Dedifferentiated amniotic fluid mesenchymal stem cell (primary cell): ENCODE results near the gene LRRC30.
"Not testable (repeated sequence)": the region's sequence is repeated elsewhere in the genome, so short reads cannot be mapped to it uniquely, and the experiment has no call there.

ENCODE experiments used
- DNase-seq: peaks from one replicate; pipeline ENCODE4 v3.0.0-alpha.2; 2016; ENCODE audit errors: extremely low spot score

LRRC30 gene

DNA sequence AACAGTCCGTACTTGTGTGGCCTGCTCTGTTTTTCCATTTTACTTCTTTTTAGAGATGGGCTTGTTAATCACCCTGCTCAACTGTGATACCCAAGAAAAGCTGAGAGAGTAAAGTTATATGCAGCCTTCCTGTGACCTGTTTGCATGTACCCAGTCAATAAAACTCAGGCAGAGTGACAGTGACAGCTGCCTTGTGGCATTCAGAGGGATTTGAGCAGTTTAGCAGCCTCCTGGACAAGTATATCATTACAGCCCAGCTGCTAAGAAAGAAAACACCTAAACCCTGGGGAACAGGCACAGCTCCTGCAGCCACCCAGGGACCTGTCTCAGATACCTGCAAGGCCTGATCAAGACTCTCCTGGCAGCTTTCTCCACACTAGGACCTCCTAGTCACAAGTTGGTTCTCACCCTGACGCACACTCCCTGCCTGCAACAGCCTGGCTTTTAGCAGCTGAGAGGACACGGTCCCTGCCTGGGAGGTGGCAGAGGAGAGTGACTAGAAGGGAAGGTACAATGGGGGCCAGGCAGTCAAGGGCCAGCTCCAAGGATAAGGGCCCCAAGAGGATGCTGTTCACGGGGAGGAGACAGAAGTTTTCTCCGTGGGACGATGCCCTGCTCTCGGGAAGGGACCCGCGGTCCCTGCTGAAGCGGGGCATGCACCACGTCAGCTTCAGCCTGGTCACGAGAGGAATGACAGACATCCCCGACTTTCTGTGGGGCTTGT is at the start of gene LRRC30:
TSS of gene LRRC30 (plus strand) at position 464 of the 724 bp plus-strand sequence. CDS start at position 514, 50 bp downstream.
- DNase-seq: no peak

DNA sequence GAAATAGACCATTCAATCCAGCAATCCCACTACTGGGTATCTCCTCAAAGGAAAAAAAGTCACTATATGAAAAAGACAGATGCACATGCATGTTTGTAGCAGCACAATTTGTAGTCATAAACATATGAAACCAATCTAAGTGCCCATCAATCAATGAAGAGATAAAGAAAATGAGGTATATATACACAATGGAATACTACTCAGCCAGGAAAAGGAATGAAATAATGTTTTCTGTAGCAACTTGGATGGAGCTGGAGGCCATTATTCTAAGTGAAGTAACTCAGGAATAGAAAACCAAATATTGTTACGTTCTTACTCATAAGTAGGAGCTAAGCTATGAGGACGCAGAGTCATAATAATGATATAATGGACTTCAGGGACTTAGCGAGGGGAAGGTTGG is 45.2 kb upstream of the LRRC30 start:
- DNase-seq: no peak

DNA sequence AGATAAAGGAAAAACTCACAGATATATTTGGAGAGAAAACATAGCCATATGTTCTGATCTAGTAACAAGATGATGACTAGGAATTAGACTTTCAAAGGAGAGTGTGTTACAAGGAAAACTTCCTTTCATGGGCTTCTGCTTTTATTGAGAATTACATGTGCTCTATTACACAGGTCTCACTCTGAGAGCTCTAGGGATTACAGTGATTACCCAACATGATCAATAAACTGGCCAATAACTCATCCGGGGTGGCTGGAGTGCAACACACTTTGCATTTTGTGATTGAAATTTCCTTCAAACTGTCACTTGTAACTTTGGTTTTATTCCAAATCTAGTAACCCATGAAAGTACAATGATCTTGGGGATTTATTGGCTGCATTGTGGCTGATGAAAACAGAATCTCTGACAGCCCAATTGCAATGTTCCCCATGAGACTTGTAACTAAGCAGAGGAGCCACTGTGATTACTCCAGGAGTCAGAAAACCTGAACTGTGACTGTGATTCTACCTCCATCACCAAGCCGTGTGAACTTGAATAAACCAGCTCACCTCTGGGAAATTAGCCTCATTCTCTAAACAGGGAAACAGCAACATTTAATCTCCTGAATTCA is 40.2 kb upstream of the LRRC30 start:
- DNase-seq: no peak

DNA sequence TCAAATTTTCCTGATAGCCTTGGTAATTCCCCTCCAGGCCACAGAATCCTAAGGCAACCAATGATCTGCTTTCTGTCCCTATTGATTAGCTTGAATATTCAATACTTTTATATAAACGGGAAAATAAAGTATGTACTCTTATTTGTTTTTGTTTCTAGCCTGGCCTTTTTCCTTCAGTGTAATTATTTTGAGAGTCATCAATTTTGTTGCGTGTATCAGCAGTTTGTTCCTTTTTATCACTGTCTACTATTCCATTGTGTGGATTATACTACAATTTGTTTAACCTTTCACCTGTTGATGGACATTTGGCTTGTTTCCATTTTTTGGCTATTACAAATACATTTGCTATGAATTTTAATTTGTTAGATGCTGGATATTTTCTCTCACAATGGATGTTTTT is 39.2 kb upstream of the LRRC30 start:
- DNase-seq: no peak

DNA sequence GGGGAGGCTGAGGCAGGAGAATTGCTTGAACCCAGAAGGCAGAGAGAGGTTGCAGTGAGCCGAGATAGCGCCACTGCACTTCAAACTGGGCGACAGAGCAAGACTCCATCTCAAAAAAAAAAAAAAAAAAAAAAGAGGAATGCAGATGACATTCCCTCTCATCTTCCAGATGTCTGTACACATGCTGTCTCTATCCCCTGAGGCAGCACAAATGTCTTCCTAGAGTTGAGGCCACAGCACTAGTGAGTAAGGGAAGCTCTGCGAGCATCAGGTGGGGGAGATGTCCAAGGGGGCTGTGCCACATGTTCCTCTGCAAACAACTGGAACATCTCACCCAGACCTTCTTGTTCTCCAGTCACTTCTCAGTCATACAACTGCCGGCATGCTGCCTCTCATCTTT is 35.6 kb upstream of the LRRC30 start:
- no peak for DNase-seq

DNA sequence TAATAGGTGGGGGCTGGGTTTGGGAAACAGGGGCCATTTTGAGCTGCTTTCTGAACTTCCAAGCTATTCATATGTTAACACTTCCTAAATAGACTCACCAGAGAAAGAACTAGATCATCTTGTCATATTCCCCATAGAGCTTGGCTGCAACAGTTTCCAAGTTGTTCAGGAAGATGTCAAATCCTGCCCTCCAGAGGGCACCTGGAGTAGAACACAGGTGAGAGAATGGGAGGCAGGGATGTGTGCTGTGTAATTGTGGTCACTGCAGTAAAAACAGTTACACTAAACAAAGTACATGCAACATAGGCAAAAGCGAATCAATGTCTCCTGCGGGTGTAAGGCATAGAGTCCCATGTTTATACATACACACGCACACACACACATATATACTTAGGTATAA is 34.5 kb upstream of the LRRC30 start:
- no peak for DNase-seq

DNA sequence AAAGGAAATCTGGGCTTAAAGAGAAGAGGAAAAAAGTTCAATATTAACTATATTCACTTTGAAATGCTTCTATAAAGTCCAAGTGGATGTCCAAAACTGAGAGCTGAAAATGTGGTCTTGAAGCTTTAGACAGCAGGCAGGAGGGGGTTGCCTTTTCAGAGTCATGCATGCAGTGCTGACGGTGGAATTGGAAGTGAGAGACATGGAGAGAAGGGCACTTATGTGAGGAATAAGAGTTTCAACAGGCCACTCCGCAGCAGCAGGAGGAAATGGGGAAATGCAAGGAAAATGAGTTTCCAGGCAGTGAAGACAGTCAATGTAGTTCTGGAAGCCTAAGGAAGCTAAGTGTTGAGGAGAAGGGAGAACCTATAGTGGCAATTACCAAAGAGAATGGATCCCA is 33.0 kb upstream of the LRRC30 start:
- DNase-seq: no peak

DNA sequence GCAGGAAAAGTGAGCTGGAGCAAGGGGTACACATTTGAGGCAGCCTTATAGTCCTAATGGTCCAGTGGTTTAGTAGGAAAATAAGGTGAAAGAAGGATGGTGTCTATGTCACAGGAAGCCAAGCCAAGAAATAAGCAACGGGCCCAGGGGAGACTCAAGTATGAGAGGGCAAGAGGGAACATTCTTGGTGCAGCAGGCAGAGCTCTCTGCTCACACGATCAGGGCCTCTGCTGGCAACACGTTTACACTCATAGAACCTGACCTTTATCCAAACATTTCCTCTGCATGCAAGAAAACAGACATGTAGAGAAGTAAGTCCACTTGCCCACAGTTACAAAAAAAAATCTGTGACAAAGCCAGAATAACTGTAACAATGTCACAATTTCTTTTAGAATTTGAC is 32.6 kb upstream of the LRRC30 start:
- no peak for DNase-seq

DNA sequence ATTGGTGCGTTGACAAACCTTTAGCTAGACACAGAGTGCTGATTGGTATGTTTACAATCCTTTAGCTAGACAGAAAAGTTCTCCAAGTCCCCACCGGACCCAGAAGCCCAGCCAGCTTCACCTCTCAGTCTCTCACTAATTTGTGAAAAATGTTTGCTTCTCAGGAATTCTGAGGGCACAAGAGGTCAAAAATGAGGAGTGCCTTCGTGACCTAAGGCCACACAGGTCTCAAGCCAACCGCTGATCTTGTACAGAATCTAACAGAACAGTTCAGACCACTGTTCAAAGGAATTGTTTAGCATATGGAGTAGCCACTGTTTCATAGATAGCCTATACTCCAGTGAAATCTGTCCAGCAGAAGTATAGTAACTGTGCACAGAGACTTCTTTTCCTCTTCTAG is 29.8 kb upstream of the LRRC30 start:
- DNase-seq: no peak

DNA sequence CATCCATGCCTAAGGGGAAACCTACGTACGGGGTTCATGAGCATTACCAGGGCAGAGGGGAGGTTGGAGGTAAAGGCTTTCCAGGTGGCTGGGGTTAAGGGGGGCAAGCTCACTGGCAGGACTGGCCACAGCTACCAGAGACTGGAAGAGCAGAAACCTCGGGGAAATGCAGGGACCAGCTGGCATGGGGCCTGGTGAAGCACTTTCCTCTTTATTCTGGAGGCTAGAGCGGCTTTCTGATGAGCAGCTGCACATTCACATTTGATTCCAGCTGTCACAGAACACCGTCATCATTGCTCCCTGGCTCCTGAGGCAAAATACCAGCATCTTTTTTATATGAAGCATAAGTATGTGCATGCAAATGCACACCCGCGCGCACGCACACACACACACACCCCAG is 28.7 kb upstream of the LRRC30 start:
- no peak for DNase-seq

DNA sequence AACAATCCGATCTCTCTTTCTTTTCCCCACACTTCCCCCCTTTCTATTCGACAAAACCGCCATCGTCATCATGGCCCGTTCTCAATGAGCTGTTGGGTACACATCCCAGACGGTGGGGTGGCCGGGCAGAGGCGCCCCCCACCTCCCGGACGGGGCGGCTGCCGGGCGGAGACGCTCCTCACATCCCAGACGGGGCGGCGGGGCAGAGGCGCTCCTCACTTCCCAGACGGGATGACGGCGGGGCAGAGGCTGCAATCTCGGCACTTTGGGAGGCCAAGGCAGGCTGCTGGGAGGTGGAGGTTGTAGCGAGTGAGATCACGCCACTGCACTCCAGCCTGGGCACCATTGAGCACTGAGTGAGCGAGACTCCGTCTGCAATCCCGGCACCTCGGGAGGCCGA is 27.3 kb upstream of the LRRC30 start:
- DNase-seq: not testable (repeated sequence)

DNA sequence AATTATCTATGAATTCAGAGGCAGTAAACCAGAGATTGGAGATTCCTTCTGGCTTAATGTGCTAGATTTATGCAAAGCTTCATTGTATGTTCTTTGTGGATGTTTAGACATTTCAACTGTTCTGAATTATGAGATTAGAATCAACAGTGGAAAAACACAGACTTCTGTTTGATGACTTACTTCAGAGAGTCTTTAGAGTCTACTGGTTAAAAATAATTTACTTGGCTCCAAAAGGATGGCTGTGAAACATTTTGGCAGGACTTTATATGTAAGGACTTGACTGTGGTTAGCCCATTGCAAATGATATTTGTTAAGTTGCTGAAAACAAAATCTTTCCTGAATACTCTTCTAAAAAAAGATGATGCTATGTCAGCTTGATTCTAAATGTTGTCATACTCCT is 25.5 kb upstream of the LRRC30 start:
- DNase-seq: peak; percentile 23

DNA sequence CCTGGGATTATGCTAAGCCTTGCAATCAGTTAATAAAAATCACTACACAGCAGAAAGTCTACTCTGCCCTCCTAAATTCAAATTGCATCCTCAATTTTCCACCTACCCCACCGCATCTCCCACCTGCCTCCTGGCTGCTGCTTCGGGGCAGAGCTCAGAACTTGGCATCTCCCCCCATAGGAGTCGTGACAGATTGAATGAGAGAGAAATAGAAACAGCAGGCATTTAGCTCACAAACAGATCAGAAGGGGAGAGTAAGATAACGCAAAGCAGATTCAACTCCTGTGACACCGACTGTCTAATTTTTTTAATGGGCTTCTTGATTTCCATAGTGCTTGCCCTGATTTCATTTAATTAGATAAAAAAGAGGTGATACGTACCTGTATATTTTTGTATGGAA is 24.7 kb upstream of the LRRC30 start:
- no peak for DNase-seq

DNA sequence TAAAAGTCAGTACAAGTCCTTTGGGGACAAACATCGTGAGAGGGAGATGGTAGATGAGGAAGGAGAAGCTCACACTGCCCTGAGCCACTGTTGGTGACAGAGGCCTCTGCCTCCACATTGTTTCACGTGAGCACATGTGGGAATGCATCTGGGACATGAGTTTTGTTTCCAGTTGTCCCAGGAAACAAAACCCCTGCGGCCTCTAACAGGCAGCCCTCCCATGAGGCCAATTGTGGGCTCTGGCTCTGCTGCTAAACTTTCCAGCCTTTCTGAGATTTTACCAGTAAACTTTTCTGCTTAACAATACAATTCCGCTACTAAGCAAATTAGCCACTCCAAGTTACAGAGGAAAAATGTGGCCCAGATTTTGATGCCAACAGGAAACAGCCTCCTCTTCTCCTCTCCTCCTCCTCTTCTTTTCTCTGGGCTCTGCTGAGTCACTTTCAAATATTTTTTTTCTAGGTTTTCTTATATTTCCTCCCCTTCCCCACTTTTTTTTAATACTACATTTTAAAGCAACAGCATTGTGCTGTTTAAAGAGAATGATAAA is 23.4 kb upstream of the LRRC30 start:
- no peak for DNase-seq

DNA sequence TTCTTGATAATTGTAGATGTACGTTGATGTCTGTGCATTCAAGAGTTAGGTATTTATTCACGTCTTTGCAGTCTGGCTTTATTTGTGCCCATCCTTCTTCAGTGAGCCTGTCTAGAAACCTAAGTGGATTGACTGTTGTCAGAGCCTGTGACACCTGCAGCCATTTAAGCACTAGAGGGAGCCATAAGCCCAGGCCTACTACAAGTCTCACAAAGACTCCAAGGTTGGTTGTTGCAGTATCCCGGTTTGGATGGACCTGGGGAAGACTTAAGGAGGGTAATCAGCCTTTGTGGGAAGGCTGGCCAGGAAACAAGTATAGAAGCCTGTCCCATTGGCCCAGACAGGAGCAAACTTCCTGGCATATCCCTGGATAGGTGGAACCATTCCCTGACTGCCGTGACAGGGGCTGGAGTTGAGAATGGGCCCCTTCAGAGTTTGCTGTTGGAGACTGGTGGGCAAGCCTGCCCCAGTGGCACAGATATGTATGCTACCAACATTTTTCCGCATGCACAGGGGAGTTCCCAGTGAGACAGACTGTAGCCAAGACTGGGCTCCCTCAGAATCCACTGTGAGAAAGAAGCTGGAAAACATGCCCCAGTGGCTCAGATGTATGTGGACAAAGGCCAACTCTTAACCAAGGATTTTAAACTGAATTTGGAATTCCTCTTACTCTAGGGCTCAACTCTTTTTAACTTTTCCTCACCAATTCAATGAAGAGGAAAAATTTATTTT is 9.3 kb upstream of the LRRC30 start:
- DNase-seq: peak; percentile 36

DNA sequence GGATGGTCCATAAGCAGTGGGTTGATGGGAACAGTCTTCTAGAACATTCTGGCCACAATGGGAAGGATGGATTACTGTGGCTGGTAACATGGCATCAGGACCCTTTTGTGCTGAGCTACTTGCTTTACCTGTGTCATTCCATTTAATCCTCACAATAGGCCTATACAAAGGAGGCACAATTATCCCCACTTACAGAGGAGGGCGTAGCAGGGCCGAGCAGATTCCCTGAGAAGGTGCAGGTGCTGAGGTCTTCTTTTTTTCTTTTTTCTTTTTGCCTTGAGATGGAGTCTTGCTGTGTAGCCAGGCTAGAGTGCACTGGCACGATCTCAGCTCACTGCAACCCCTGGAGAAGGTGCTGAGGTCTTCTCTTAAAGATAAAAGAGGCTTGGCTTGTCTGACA is 6.7 kb upstream of the LRRC30 start:
- no peak for DNase-seq

DNA sequence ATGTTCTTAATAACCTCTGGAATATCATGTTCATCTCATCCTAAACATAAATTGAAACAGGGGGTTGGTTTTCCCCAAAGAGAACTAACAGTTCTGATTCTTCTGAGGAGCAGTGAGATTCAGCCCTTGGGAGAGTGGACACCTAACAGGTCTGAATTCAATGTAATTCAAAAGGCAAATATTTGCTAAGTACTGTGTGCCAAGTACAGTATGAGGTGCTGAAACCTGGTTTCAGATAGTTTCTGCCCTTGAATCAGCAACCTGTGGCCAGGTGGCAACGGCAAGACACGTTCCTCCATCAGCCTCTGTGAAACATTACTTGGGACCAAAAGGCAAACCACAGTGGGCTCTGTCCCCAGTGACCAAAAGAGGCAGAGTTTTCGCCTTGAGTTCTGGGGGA is 1.3 kb downstream of the LRRC30 start:
- no peak for DNase-seq

DNA sequence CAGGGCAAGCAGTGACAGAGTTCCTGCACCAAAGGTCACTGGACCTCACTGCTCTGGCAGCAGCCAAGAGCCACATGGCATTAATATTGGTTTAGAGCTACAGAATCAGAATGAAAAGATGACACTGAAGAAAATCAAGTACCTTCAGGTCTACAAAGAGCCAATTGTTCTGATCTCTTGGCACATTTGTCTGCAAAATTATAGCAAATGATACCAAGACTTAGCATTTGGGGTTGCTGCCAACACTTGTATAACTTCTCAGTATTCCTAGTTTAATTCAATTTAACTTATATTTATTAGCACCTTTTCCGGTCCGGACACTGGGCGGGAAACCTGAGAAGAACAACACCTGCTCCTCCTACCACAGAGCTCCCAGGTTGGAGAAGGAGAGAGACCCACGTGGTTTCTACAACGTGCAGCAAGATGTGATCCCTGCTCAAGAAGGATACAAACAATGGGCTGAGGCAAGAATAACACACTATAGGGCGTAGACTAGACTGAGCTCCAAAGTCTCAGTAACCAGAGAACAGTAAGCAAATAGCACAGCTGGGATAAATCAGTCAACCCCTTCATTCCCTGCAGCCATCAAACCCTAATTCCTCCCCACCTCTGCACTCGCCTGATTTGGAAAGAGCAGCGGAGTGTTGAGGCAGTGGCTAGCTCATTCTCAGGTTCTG is 2.4 kb downstream of the LRRC30 start:
- no peak for DNase-seq

DNA sequence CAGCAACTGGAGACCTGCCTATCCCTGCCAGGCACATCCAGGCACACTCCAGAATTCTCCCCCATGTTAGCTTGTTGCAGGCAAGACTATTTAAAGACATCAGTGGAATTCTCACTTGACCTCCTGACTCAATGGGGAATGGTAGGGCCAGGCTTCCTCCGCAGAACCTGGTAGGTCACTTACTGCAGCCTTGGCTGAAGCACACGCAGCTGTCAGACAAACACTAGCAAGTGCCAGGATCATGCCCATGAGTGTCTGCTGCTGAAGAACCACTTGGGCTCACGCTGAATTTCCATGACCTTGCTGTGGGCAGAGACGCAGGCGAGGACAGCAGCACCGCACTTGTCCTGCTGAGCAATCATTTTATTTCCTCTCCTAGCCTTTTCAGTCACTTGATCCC is 3.2 kb downstream of the LRRC30 start:
- no peak for DNase-seq

DNA sequence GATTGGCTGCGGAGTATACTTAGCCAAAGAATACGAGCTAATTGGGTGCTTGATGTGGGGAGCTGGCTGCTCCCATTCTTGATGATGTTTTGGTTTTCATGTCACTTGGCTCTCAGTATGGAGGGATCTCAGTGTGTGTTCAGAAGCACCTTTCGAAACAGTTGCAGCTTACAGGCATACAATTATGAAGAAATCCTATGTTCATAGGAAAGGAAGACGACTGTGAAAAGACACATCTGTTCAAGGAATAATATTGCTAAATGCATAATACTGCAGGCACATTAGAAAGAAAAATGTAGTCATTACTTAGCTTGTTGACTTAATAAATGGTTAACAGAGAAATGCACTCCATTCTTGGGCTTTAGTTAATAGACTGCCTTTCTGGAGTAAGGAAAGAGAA is 4.1 kb downstream of the LRRC30 start:
- no peak for DNase-seq

DNA sequence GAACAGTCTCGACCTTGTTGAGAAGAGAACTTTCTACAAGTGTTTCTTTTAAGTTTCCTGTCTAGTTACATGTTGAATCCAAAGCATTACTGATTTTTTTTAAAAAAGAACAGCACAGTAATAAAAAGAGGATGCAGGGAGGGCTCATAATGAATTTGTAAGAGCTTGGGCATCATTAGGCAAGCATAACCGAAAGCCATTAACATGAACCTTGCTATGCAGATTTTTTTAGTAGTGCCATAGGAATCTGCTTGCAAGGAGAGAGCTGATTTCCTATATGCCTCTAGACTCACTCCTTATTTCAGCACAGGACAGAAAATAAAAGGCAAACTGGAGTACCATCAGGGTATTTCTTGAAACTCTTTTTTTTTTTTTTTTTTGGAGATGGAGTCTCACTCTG is 5.2 kb downstream of the LRRC30 start:
- DNase-seq: no peak

DNA sequence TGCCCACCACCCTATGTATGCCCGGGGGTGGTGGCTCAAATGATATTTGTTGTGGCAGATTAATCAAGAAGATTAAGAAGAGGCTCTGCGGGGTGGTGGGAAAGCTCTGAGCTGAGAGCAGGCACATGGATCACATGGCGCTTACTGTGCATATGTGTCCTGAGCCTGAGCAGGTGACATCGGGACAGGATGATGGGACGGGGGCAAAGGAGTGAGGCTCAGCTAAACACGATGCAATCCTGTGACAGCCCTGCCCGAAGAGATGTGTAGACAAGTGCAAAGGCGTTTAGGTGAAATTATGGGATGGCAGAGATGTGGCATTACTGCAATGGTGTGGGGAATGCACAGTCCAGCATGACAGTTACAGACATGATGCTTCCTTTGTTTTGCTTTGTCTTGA is 6.0 kb downstream of the LRRC30 start:
- no peak for DNase-seq
